Measurements from ENCODE around the gene RPS6KB2. TPM values are rescaled to one million over a fixed set of nuclear protein-coding genes. Genes with fewer than 3 reads are reported as not detected.

Gene RPS6KB2
- polyA plus RNA-seq, 1 donor: 40.3 TPM

DNA sequence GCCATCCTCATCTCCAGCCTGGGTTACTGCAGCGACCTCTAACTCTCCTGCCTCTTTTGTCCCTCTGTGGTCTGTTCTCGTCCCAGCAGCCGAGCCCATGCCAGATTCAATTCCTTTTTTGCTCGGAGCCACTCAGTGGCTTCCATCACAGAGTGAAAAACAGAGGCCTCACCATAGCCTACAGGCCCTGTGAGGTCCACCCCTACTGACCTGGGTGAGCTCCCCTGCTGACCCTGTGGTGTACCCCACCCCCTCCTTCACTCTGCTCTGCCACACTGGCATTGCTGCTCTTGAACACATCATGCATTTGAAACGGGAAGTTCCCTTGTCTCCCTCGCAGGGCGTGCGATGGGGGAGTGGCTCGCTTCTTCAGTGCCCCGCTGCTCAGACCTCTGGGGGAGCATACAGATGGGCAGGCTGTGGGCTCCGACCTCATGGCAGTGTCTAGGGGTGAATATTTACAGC lies 56.6 kb downstream of the RPS6KB2 start:
- Histone ChIP-seq H3K4me1 (ENCODE audit: control insufficient read depth, insufficient read depth, low read length) (peaks cover 11% of the 10 kb centered on the region), H3K9me3 (ENCODE audit: control insufficient read depth, low read depth, low read length) (peaks cover 4% of the 10 kb centered on the region), H3K27me3 (ENCODE audit: control insufficient read depth, insufficient read depth, low read length) (no peaks in the 10 kb centered on the region), H3K4me3 (ENCODE audit: low read length) (no peak overlapping the region), H3K36me3 (ENCODE audit: control insufficient read depth, insufficient read depth, low read length) (peaks cover 22% of the 10 kb centered on the region), H3K27ac (ENCODE audit: low read length) (no peak overlapping the region)
- no CpG with 5 or more reads among the region's 11 CpGs for WGBS (ENCODE audit: insufficient coverage, low lambda C conversion rate)
- DNase-seq: no peak

Other genes starting within 250 kb of the RPS6KB2 start
- gene GRK2, start 162.0 kb upstream of the RPS6KB2 start, polyA plus RNA-seq: 82.5 TPM
- gene ANKRD13D, start 139.2 kb upstream of the RPS6KB2 start, polyA plus RNA-seq: 38.8 TPM
- gene SSH3, start 125.0 kb upstream of the RPS6KB2 start, polyA plus RNA-seq: 36.4 TPM
- 112 TPM for gene POLD4, start 74.9 kb upstream of the RPS6KB2 start, polyA plus RNA-seq
- gene CLCF1, start 54.9 kb upstream of the RPS6KB2 start, polyA plus RNA-seq: 9.6 TPM
- gene RAD9A, start 36.5 kb upstream of the RPS6KB2 start, polyA plus RNA-seq: 22.1 TPM
- gene PPP1CA, start 26.6 kb upstream of the RPS6KB2 start, polyA plus RNA-seq: 112 TPM
- gene TBC1D10C, start 24.4 kb upstream of the RPS6KB2 start, polyA plus RNA-seq: 3.7 TPM
- 4.7 TPM for gene CARNS1, start 12.8 kb upstream of the RPS6KB2 start, polyA plus RNA-seq
- 6.8 TPM for gene PTPRCAP, start 9.2 kb downstream of the RPS6KB2 start, polyA plus RNA-seq
- 93.4 TPM for gene CORO1B, start 15.0 kb downstream of the RPS6KB2 start, polyA plus RNA-seq
- not detected for gene GPR152, start 24.2 kb downstream of the RPS6KB2 start, polyA plus RNA-seq
- 0.90 TPM for gene CABP4, start 26.9 kb downstream of the RPS6KB2 start, polyA plus RNA-seq
- gene TMEM134, start 40.8 kb downstream of the RPS6KB2 start, polyA plus RNA-seq: 63.0 TPM
- gene AIP, start 54.5 kb downstream of the RPS6KB2 start, polyA plus RNA-seq: 48.0 TPM
- 54.1 TPM for gene PITPNM1, start 76.9 kb downstream of the RPS6KB2 start, polyA plus RNA-seq
- gene CDK2AP2, start 79.7 kb downstream of the RPS6KB2 start, polyA plus RNA-seq: 105 TPM
- gene CABP2, start 95.0 kb downstream of the RPS6KB2 start, polyA plus RNA-seq: 0.07 TPM
- gene GSTP1, start 155.3 kb downstream of the RPS6KB2 start, polyA plus RNA-seq: 848 TPM
- gene NDUFV1, start 178.4 kb downstream of the RPS6KB2 start, polyA plus RNA-seq: 191 TPM
- 14.6 TPM for gene NUDT8, start 201.4 kb downstream of the RPS6KB2 start, polyA plus RNA-seq
- 4.9 TPM for gene TBX10, start 211.3 kb downstream of the RPS6KB2 start, polyA plus RNA-seq
- gene ACY3, start 222.2 kb downstream of the RPS6KB2 start, polyA plus RNA-seq: 86.6 TPM
- not detected for gene ALDH3B2, start 246.1 kb downstream of the RPS6KB2 start, polyA plus RNA-seq